GM19043 (cell line): ENCODE data around the gene CES3.

ENCODE experiments used
- ATAC-seq: cut with Tn5 transposase; IDR thresholded peaks from one replicate; pipeline ENCODE4 v1.9.1; 2021; ENCODE audit warnings: low read depth; ENCODE audit not compliant: unreplicated experiment

The CES3 gene, protein sequence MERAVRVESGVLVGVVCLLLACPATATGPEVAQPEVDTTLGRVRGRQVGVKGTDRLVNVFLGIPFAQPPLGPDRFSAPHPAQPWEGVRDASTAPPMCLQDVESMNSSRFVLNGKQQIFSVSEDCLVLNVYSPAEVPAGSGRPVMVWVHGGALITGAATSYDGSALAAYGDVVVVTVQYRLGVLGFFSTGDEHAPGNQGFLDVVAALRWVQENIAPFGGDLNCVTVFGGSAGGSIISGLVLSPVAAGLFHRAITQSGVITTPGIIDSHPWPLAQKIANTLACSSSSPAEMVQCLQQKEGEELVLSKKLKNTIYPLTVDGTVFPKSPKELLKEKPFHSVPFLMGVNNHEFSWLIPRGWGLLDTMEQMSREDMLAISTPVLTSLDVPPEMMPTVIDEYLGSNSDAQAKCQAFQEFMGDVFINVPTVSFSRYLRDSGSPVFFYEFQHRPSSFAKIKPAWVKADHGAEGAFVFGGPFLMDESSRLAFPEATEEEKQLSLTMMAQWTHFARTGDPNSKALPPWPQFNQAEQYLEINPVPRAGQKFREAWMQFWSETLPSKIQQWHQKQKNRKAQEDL

DNA sequence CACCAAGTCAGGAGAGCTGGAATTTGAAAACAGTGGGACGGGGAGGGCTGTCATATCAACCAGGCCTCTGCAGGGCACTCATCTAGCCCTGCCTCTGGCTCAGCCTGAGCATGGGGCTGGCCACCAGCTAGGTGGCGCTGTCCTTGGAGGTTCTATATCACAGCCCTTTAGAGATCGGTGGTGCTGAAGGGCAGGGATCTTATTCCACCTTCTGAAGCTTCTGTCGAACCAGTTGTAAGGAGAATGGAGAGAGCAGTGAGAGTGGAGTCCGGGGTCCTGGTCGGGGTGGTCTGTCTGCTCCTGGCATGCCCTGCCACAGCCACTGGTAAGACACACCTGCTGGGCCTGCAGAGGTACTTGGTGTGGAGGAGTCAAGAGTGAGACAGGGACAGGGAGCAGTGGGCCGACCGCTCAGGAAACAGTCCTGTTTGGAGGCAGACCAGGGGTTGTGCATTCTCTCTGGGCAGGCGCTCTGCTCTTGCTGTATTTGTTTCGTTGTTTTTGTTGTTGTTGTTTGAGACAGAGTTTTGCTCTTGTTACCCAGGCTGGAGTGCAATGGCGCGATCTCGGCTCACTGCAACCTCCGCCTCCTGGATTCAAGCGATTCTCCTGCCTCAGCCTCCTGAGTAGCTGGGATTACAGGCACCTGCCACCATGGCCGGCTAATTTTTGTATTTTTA is at the start of gene CES3:
CES3 (plus strand) TSS at position 202 of the 680 bp plus-strand sequence; CDS start at position 244, 42 bp downstream.
- peak; percentile 91 for ATAC-seq

GRCh38 chr16:66911801-66912200 is 49.3 kb upstream of the CES3 start:
- no peak for ATAC-seq

DNA sequence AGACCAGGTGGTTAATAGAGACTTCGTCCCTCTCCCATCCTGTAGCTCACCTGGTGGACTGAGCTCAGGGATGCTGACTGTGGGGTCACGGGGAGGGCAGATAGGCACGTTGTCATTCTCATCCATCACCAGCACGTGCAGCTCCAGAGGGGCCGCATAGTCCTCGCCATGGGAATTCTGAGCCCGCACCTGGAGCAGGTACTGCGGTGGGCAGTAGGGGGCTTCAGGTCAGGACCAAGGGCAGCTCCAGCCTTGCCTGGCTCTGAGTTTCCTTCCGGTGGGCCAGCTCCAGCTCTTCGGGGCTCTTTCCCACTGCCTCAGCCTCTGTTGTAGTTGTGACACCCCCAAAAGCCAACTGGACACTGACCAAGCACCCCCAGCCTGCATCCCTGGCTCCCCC is 48.0 kb upstream of the CES3 start:
- ATAC-seq = no peak

DNA sequence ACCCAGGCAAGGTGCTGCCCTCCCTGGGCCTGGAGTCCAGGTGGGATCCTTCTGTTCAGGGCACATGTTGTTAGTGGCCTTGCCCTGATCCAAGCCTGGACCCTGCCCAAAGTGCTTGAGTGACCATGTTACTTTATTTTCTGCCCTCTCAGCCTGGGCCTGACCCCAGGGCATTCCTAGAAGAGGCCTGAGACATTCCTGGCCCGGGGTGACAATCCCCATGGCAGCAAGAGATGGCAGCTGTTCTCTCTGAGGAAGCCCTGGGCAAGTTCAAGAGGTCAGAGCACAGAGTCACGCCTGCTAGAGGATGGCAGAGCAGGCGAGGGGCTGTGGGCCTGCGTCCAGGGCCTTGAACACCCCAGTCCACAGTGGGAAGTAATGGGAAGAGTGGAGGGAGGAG is 47.4 kb upstream of the CES3 start:
- ATAC-seq = no peak

DNA sequence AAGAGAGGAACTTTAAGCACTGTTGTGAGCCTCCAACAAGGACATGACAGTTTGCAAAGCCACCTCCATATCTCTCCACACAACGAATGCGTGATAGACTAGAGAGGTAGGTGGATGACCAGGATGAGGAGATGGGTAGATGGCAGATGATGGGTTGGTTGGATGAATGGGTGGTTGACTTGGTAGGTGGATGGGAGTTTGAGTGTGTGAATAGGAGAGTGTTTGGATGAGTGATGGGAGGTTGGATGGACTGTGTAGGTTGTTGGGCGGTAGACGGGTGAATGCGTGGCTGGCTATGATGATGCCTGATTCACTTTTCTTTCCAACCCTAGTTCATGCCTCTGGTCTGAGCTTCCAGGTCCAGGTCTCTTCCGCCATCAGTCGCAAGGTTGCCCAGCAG is 46.5 kb upstream of the CES3 start:
- ATAC-seq = no peak

GRCh38 chr16:66915041-66915440 is 46.0 kb upstream of the CES3 start:
- no peak for ATAC-seq

DNA sequence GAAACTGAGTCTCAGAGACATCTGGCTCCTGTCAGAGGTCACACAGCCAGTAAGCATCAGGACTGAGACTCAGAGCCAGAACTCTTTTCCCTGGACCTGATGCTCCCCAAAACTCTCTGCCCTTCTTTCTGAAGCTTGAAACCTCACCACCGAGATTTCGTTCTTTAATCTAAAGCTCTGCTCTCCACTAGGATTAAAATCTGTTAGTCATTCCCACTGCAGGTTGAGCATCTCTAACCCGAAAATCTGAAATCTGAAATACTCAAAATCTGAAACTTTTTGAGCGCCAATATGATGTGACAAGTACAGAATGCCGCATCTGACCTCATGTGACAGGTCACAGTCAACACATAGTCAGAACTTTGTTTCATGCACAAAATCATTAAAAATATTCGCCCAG is 44.5 kb upstream of the CES3 start:
- no peak for ATAC-seq

DNA sequence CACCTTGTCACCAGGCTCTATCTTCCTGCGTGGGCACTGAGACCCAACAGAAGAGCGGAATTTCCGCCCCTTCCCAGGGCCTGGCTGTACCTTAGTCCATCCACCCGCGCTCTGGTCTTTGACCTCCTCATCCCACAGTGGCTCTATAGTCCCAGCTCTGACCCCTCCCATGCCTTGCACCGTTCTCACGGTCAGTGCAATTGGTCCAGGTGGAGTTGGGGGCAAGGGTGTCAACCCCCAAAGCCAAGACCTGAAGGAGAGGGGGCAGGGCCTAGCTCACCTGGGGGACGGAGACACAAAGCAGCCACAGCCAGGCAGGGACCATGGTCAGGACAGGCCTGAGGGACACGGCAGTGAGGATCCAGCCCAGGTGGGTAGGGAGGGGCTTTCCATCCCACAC is 43.3 kb upstream of the CES3 start:
- no peak for ATAC-seq

GRCh38 chr16:66918355-66918754 is 42.7 kb upstream of the CES3 start:
- no peak for ATAC-seq

DNA sequence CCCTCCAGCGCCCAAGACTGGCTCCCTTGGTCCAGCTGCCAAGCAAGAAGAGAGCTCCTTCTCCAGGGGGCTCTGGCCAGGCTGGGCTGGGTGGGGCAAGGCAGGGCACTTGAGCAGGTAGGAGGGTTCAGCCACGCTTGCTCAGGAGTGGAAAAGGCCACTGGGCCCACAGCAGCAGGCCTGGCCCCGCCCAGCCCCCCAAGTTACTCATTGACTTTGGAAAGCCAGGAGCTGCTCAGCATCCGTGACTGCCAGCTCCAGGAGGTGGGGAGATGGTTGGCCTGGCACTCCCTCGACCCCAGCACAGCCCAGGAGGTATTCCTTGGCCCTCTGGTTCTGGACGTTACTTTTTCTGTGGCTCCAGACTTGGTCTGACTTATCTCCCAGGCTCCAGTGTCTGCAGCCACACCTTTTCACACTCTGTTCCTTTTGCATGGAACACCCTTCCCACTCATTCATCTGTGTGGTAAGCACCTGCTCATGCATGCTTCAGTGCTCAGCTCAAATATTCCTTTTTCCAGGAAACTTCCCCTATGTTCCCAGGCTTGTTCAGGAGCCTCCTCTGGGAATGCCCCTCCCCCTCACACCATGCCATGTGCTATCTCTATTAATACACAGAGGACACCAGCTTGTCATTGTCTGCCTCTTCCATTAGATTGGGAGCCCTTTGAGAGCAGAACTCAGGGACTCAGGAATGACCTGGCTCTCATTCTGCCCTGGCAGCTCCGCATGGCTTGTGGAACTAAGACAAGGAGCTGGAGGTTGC is 42.1 kb upstream of the CES3 start, which contains the start of gene CDH16:
CDH16 (minus strand) TSS at position 83 of the 766 bp plus-strand sequence. CDS start 820 bp downstream, outside the sequence.
- no peak for ATAC-seq

- ATAC-seq = no peak
Observed at GRCh38 chr16:66919569-66920298, 41.3 kb upstream of the CES3 start.

- no peak for ATAC-seq
Observed at GRCh38 chr16:66920299-66920590, 40.8 kb upstream of the CES3 start.

DNA sequence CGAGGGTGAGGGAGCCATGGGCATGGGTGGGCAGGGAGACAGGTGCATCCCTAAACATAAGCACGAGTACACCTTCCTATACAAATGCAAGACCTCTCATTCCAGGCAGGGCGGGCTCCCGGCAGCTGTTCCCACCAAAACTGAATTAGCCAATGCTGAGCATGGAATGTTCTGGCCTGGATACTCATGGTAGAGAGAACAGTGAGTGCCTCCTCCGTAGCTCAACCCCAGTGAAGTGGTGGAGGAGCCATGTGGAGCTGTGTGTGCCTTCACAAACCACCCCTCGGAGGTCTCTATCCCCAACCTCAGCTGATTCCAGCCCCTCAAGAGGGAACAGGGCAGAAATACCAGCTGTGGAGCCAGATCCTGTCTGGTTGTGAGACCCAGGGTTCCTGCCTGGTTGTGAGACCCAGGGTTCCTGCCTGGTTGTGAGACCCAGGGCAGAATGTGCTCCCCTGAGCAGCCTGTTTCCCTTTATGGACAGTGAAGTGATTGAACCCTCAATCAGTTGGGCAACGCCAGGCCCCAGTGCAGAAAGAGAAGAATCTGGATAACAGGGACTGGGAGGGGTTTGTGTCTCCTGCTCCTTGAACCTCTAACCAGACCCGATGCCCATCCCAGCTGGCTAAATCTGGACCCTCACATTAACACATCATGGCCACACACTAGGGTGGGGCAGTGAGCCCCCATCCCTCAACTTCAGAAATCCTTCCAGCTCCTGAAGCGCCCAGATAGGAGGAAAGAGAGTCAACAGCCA is 40.0 kb upstream of the CES3 start:
- no peak for ATAC-seq

DNA sequence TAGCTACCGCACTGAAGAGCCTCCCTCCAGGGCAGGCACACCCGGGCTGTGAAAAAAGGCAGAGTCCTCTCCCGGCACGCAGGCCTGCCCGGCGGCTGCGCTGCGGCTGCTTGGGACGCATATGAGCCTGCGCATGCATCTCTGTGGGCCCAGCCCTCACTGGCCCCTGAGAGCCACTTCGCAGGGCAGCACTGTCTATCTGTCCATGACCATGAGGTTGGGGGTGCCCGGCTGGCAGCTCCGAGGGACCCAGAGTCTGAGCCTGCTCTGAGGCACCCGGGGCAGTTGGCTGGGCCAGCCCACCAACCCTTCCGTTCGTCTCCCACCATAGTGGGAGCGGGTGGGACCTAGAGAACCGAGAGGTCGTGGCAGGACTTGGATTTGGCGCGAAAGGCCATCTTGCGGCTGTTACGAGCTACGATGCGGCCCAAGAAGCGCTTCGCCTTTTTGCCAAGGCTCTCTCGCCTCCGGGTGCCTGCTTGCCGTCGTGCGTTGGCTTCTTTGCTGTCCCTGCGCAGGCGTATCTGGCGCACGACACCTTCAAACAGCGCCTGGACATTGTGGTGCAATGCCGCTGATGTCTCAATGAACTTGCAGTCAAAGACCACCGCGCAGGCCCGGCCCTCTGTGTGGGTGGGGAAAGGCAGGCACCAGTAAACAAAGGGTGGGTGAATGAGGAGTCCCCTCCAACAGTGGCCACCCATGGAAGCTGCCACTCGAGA is 39.2 kb upstream of the CES3 start:
- no peak for ATAC-seq

DNA sequence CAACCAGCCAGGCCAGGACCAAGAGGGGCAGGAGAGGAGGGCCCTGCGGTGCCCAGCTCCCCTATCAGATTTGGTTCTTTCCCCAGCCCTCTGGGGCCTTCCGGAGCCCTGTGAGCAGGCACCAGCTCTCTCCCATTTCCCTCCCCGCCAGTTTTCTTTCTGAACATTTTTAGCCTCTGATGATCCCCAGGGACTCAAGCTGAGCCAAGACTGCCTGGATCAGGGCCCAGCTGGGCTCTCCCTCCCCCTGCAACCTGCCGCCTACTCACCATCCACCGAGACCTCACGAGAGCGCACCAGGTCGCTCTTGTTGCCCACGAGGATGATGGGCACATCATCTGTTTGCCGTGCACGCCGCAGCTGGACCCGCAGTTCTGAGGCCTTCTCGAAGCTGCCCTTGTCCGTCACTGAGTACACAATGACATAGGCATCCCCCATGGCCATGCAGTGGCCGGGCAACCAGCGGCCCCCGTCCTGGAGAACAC is 37.8 kb upstream of the CES3 start:
- ATAC-seq = no peak

- no peak for ATAC-seq
Observed at GRCh38 chr16:66923866-66924265, 37.2 kb upstream of the CES3 start.

DNA sequence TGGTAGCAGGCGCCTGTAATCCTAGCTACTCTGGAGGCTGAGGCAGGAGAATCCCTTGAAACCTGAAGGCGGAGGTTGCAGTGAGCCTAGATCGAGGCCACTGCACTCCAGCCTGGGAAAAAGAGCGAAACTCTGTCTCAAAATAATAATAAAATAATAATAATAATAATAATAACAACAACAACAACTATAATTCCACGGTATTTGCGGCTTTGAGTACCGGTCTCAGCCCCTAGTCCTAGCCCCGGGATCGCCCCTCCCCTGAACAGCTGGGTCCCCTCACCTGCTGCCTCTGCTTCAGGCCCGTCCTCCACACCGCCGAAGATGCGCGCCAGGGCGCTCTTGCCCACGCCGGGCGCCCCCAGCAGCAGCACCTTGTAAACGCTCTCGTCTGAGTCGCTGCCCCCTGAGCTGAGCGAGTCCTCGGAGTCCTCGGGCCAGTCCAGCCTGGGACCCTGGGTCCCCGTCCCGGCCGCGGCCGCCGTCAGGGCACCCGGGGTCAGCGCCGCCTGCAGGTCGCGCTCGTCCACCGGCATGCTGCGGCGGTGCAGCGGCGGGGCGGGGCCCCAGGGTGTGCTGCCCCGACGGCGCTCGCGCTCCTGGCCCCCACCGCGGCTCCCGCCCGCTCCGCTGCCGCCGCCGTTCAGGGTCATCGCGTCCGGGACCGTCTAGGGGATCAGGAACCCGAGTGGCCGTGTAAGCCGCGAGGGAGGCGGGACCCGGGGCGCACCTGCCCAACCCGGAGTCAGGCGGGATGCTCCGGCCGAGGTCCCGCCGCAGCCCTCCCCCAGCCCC is 36.3 kb upstream of the CES3 start:
- ATAC-seq = no peak

DNA sequence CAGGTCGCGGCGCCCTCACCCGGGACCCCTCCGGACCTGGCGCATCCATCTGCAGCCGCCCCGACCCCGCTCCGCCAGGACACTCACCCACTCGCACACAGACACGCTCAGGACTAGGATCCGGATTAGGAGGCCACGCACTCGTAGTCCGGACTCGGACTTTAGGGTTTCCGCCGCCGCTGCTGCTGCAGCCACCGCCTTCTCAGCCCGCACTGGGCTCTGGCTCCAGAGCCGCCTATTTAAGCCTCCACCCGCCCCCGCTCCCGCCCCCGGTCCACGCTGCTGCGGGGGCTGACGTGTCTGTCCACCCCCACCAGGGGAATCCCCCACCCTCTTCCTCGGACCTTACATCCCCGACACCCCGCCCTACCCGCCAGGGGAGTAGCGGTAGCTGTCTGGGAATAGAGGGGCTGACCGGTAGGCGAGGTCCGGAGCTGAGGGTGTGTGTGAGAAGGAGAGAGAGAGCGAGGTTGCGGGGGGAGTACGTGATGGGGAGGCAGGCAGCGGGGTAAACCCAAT is 35.7 kb upstream of the CES3 start, which contains the start of gene RRAD:
RRAD (minus strand) TSS at position 214 of the 519 bp plus-strand sequence. CDS start 356 bp downstream, outside the sequence.
- ATAC-seq = no peak
